Muscle of back (tissue), 11 donors: ENCODE data around the gene BMAL2. TPM values are rescaled to one million over a fixed set of nuclear protein-coding genes. Genes with fewer than 3 reads are reported as not detected.
A peak's percentile ranks its signal among the peaks of the same experiment; 100 is the strongest.

Experiments
- DNase-seq, 3 donors: peaks; one replicate each; pipeline versions ENCODE4 v3.0.0 to v3.0.0-alpha.2; 2013
- polyA plus RNA-seq, 10 donors: library from polyadenylated mRNA; unstranded; fragments of 120-200 nt; gene quantifications; one replicate each; pipeline ENCODE4 v1.2.1, GENCODE V29; 2013; ENCODE audit not compliant: insufficient read length in 10 of 10

BMAL2 gene
- polyA plus RNA-seq, 10 donors: 1.5 to 3.0 (median 1.9) TPM

GRCh38 chr12:27355486-27355885, 22.9 kb downstream of the BMAL2 start:
- no peak for DNase-seq

- DNase-seq: no peak
Measured at GRCh38 chr12:27355979-27356378, 23.3 kb downstream of the BMAL2 start.

- no peak for DNase-seq
Measured at GRCh38 chr12:27359578-27360340, 27.1 kb downstream of the BMAL2 start.

GRCh38 chr12:27361372-27361771, 28.7 kb downstream of the BMAL2 start:
- peak in 1 of 3 donors; percentile 25 for DNase-seq

GRCh38 chr12:27366621-27367020, 34.0 kb downstream of the BMAL2 start:
- DNase-seq: no peak

- no peak for DNase-seq
Measured at GRCh38 chr12:27367078-27367477, 34.4 kb downstream of the BMAL2 start.

GRCh38 chr12:27382171-27382795, 49.6 kb downstream of the BMAL2 start:
- DNase-seq: no peak

Other genes with a start within 250 kb of the BMAL2 start
- 10 to 100 TPM; 15.7 to 25.8 (median 20.7) TPM for gene STK38L, start 88.5 kb upstream of the BMAL2 start, polyA plus RNA-seq
- gene SMCO2, start 113.9 kb downstream of the BMAL2 start, polyA plus RNA-seq: not detected
- gene PPFIBP1, start 191.4 kb downstream of the BMAL2 start, polyA plus RNA-seq: 10 to 100 TPM; 23.2 to 51.9 (median 35.8) TPM